Naive B cell (primary cell): ENCODE results near the gene GOSR1. TPM values are rescaled to one million over a fixed set of nuclear protein-coding genes. Genes with fewer than 3 reads are reported as not detected.
"Not testable (repeated sequence)": the region's sequence is repeated elsewhere in the genome, so short reads cannot be mapped to it uniquely, and the experiment has no call there.

Experiments used
- ATAC-seq, 2 donors: fragments of 150-1000 bp; cut with Tn5 transposase; 2 replicates each; pipeline ENCODE4 v1.10.0; 2021; ENCODE audit warnings: low read depth in 2 of 2, mild to moderate bottlenecking in 2 of 2, moderate library complexity in 2 of 2
- DNase-seq: peaks from one replicate; pipeline ENCODE4 v3.0.0; 2022
- H3K27ac Mint-ChIP-seq, 6 donors: one replicate each; pipeline ENCODE4 v1.8.0; 2020 to 2022; ENCODE audit warnings: mild to moderate bottlenecking in 6 of 6, mixed read lengths in 6 of 6, moderate library complexity in 5 of 6, inconsistent platforms in 2 of 6
- H3K27me3 Mint-ChIP-seq, 3 donors: one replicate each; pipeline ENCODE4 v1.8.0; 2021 to 2022; ENCODE audit warnings: mixed read lengths in 3 of 3, mild to moderate bottlenecking in 1 of 3
- H3K36me3 Mint-ChIP-seq, 2 donors: one replicate each; pipeline ENCODE4 v1.8.0; 2020 to 2022; ENCODE audit warnings: mixed read lengths in 2 of 2, inconsistent platforms in 1 of 2, mild to moderate bottlenecking in 1 of 2
- H3K4me1 Mint-ChIP-seq, 3 donors: one replicate each; pipeline ENCODE4 v1.8.0; 2020 to 2022; ENCODE audit warnings: mixed read lengths in 3 of 3, inconsistent platforms in 1 of 3, mild to moderate bottlenecking in 1 of 3, moderate library complexity in 1 of 3
- H3K4me3 Mint-ChIP-seq, 8 donors: one replicate each; pipeline ENCODE4 v1.8.0; 2020 to 2022; ENCODE audit warnings: mild to moderate bottlenecking in 8 of 8, mixed read lengths in 8 of 8, moderate library complexity in 8 of 8, inconsistent platforms in 2 of 8
- H3K9me3 Mint-ChIP-seq, 7 donors: one replicate each; pipeline ENCODE4 v1.8.0; 2020 to 2022; ENCODE audit warnings: mixed read lengths in 7 of 7, mild to moderate bottlenecking in 5 of 7, inconsistent platforms in 2 of 7, moderate library complexity in 1 of 7
- polyA plus RNA-seq, 6 donors: library from polyadenylated mRNA; unstranded; fragments of 300-500 nt; fragmentation: Illumina TruSeq; gene quantifications; one replicate each; pipeline ENCODE4 v1.2.3, GENCODE V29; 2021; ENCODE audit warnings: low read depth in 6 of 6

Gene GOSR1
- polyA plus RNA-seq, 6 donors from 2014 or later, result 61.4 to 85.5 (median 70.3) TPM

GRCh38 chr17:30552994-30553566 is 75.9 kb downstream of the GOSR1 start:
- Mint-ChIP-seq H3K4me1 (peaks cover 27 to 47% (median 33%) of the 10 kb centered on the region in 3 donors), H3K27ac (peak overlapping the region in 1 of 6 donors; percentile 32), H3K4me3 (no peak overlapping the region), H3K36me3 (no peaks in the 10 kb centered on the region), H3K9me3 (no peaks in the 10 kb centered on the region), H3K27me3 (no peaks in the 10 kb centered on the region)
- DNase-seq (no peak), ATAC-seq (no peak)

- not testable (repeated sequence) for H3K4me3 Mint-ChIP-seq, H3K36me3 Mint-ChIP-seq, DNase-seq, H3K9me3 Mint-ChIP-seq, ATAC-seq, H3K27me3 Mint-ChIP-seq
- H3K4me1 Mint-ChIP-seq, result peaks cover 27 to 40% (median 33%) of the 10 kb centered on the region in 3 donors
- peak overlapping the region in 3 of 6 donors; percentile 15 to 79 (median 51) for H3K27ac Mint-ChIP-seq
Observed at GRCh38 chr17:30553823-30554440, 76.7 kb downstream of the GOSR1 start.

- ATAC-seq, result no peak
- DNase-seq, result no peak
- Mint-ChIP-seq H3K9me3 (no peaks in the 10 kb centered on the region), H3K36me3 (no peaks in the 10 kb centered on the region), H3K27me3 (peaks cover 0 to 4% (median 0%) of the 10 kb centered on the region in 3 donors), H3K4me3 (no peak overlapping the region), H3K4me1 (peaks cover 23 to 31% (median 26%) of the 10 kb centered on the region in 3 donors), H3K27ac (peak overlapping the region in 2 of 6 donors; percentile 56 to 77)
Observed at GRCh38 chr17:30554839-30555751, 77.9 kb downstream of the GOSR1 start.

GRCh38 chr17:30555942-30556341 is 78.7 kb downstream of the GOSR1 start:
- Mint-ChIP-seq H3K4me3 (no peak overlapping the region), H3K27me3 (peaks cover 0 to 4% (median 0%) of the 10 kb centered on the region in 3 donors), H3K36me3 (no peaks in the 10 kb centered on the region), H3K4me1 (peaks cover 15 to 23% (median 17%) of the 10 kb centered on the region in 3 donors), H3K27ac (peak overlapping the region in 2 of 6 donors; percentile 56 to 77), H3K9me3 (no peaks in the 10 kb centered on the region)
- DNase-seq, result no peak
- no peak for ATAC-seq

- Mint-ChIP-seq H3K4me3 (peak overlapping the region in 1 of 8 donors; percentile 49), H3K36me3 (no peaks in the 10 kb centered on the region), H3K4me1 (peaks cover 8 to 16% (median 10%) of the 10 kb centered on the region in 3 donors), H3K27me3 (peaks cover 0 to 4% (median 0%) of the 10 kb centered on the region in 3 donors), H3K27ac (peak overlapping the region in 2 of 6 donors; percentile 19 to 67), H3K9me3 (no peaks in the 10 kb centered on the region)
- DNase-seq (no peak), ATAC-seq (no peak)
Observed at GRCh38 chr17:30556374-30557332, 79.4 kb downstream of the GOSR1 start.

DNA sequence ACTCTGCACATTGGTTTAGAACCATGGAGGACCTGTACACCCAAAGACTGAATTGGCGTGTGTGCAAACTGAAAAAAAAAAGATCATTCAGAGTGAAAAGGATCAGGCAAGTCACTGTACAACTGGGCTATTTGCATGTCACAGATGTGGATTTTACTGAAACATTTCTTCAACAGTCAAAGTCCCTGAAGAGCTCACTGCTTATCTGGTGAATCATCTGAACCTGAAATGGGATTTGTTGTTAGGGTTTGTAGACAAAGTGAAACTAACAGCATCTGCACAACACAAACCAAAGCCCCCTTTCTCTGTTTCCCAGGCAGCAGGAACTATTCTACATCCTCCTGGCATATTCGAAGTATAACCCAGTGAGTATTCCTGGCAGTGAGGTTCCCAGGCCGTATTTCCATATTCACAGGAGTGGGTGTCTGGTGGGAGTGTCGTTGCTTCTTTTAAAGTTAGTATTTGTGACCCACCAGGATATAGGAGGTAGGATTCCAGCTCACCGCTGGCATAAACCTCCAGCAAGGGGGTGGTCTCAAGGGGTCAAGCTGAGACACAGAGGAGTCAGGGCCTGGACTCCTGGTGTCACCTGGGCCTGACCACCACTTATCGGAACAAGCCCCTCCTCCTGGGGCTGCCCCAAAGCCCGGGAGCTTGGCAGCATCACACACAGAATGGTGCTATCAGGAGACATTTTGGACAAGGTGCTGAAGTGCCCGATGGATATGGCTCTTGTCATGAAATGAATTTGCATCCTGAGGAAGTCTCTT is 80.9 kb downstream of the GOSR1 start:
- ATAC-seq, result no peak
- no peak for DNase-seq
- H3K9me3 Mint-ChIP-seq, result no peaks in the 10 kb centered on the region
- H3K4me1 Mint-ChIP-seq, result peaks cover 0 to 6% (median 3%) of the 10 kb centered on the region in 3 donors
- H3K36me3 Mint-ChIP-seq, result no peaks in the 10 kb centered on the region
- peaks cover 0 to 4% (median 0%) of the 10 kb centered on the region in 3 donors for H3K27me3 Mint-ChIP-seq
- peak overlapping the region in 2 of 6 donors; percentile 2 to 37 for H3K27ac Mint-ChIP-seq
- no peak overlapping the region for H3K4me3 Mint-ChIP-seq

- ATAC-seq (no peak), DNase-seq (no peak)
- Mint-ChIP-seq H3K36me3 (no peaks in the 10 kb centered on the region), H3K27me3 (peaks cover 0 to 4% (median 0%) of the 10 kb centered on the region in 3 donors), H3K4me3 (peak overlapping the region in 1 of 8 donors; percentile 22), H3K27ac (peak overlapping the region in 1 of 6 donors; percentile 15), H3K9me3 (no peaks in the 10 kb centered on the region), H3K4me1 (peaks cover 2 to 6% (median 3%) of the 10 kb centered on the region in 3 donors)
Observed at GRCh38 chr17:30558686-30559545, 81.7 kb downstream of the GOSR1 start.

GRCh38 chr17:30559656-30560055 is 82.4 kb downstream of the GOSR1 start:
- Mint-ChIP-seq H3K36me3 (no peaks in the 10 kb centered on the region), H3K4me1 (peaks cover 6 to 13% (median 9%) of the 10 kb centered on the region in 3 donors), H3K9me3 (no peaks in the 10 kb centered on the region), H3K27me3 (peaks cover 0 to 4% (median 0%) of the 10 kb centered on the region in 3 donors), H3K4me3 (no peak overlapping the region), H3K27ac (no peak overlapping the region)
- ATAC-seq (no peak), DNase-seq (no peak)

- peak overlapping the region in 1 of 8 donors; percentile 29 for H3K4me3 Mint-ChIP-seq
- H3K9me3 Mint-ChIP-seq, result not testable (repeated sequence)
Observed at GRCh38 chr17:30560117-30561026, 83.2 kb downstream of the GOSR1 start.

DNA sequence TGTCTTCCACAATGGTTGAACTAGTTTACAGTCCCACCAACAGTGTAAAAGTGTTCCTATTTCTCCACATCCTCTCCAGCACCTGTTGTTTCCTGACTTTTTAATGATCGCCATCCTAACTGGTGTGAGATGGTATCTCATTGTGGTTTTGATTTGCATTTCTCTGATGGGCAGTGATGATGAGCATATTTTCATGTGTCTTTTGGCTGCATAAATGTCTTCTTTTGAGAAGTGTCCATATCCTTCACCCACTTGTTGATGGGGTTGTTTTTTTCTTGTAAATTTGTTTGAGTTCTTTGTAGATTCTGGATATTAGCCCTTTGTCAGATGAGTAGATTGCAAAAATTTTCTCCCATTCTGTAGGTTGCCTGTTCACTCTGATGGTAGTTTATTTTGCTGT is 84.6 kb downstream of the GOSR1 start:
- not testable (repeated sequence) for H3K27me3 Mint-ChIP-seq, H3K27ac Mint-ChIP-seq, H3K4me3 Mint-ChIP-seq, DNase-seq, ATAC-seq, H3K36me3 Mint-ChIP-seq, H3K9me3 Mint-ChIP-seq
- peaks cover 4 to 19% (median 9%) of the 10 kb centered on the region in 3 donors for H3K4me1 Mint-ChIP-seq

More at GRCh38 chr17:30560117-30561026, 83.2 kb downstream of the GOSR1 start:
- not testable (repeated sequence) for DNase-seq, H3K27me3 Mint-ChIP-seq, ATAC-seq, H3K36me3 Mint-ChIP-seq
- Mint-ChIP-seq H3K4me1 (peaks cover 4 to 19% (median 9%) of the 10 kb centered on the region in 3 donors), H3K27ac (peak overlapping the region in 2 of 6 donors; percentile 59 to 63)
